ENCODE data around the gene FZD2. TPM values are rescaled to one million over a fixed set of nuclear protein-coding genes. Genes with fewer than 3 reads are reported as not detected.
A peak's percentile ranks its signal among the peaks of the same experiment; 100 is the strongest.
"Not testable (repeated sequence)": the region's sequence is repeated elsewhere in the genome, so short reads cannot be mapped to it uniquely, and the experiment has no call there.

Gene FZD2
- not detected for total RNA-seq

- no peak for DNase-seq
Observed at GRCh38 chr17:44556832-44557606, at the start of gene FZD2. FZD2 (plus strand) TSS chr17:44557484; CDS start chr17:44557689, 205 bp downstream.

GRCh38 chr17:44511241-44512134 lies 45.8 kb upstream of the FZD2 start:
- not testable (repeated sequence) for DNase-seq

- DNase-seq: no peak
Observed at GRCh38 chr17:44518032-44518431, 39.3 kb upstream of the FZD2 start.

DNA sequence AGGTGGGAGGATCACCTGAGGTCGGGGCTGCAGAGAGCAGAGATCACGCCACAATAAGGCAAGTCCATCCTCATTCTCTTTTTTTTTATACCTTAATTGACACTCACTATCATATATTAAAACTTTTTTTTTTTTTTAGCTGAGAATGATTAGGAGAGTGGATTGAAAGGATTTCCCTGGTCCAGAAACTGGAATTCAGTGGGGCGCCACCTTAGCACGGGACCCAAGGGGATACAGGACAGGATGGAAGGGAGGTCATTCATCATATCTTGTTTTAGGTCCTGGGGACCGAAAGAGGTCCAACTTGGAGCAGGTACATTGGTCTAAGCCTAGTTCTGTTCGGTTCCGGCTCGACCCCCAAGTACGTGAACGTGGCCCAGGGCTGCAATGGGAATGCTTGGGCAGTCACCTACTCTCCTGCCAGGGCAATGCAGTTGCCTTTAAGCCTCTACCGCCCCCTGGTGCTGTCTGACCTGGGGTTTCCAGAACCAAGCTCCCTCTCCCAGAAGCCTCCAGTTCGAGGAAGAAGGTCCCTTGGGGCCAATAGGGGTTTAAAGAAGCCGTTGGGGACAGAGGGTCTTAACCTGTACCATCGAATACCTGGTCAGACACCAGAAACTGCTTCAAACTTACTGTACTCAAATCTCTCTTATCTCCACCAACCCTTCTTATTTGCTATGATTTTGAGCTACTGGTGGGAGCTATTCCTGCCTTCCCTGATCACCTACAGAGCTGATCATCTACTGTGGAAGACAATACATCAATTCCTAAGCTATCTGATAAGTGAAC lies 34.2 kb upstream of the FZD2 start:
- DNase-seq: peak; percentile 7

DNA sequence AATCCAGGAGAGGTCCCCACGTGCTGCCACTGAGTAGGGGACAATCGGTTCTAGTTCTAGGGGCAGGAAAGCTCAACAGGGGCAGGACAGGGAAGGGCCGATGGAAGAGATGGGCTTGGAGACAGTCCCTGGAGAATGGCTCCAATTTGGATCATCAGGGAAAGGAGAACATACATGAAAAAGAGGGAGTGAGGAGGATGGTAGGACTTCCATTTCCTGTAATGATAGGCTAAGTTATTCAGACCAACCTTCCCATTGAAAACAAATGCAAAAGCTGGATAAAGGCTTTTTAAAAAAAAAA lies 33.7 kb upstream of the FZD2 start:
- DNase-seq: no peak

GRCh38 chr17:44527102-44527501 lies 30.2 kb upstream of the FZD2 start:
- no peak for DNase-seq

- no peak for DNase-seq
Observed at GRCh38 chr17:44527954-44528353, 29.3 kb upstream of the FZD2 start.

DNA sequence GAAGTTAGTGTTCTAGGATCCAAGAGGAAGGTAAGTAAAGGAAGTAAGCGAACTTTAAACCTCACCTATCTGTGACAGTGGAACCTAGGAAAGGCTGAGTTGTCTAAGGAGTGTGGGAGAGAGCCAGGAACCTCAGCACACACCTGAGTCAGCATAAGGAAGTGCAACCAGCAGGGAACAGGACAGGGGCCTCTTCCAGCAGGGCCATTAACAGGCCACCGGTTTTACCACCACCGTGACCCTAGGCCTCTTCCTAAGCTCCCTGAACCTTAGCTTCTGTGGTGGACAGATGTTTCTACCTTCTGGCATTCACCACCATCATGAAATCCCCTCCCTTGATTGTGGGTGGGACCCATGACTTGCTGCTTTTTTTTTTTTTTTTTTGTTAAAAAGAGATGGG lies 27.4 kb upstream of the FZD2 start:
- DNase-seq: no peak

DNA sequence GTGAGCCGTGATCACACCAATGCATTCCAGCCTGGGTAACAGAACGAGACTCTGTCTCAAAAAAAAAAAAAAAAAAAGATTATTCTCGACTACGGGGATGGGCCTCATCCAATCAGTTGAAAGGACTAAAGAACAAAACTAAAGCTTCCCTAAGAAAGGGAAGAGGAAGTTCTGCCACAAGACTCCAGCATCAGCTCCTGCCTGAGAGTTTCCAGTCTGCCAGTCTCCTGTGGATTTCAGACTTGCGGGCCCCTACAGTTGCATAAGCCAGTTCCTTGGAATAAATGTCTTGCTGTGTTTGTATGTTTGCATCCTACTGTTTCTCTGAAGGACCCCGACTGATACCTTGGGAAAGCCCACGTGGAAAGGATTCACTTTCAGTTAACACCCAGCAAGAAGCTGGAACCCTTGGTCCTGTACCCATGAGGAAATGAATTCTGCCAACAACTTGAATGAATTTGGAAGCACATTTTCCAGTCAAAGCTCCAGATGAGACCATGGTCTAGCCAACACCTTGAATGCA lies 26.3 kb upstream of the FZD2 start:
- no peak for DNase-seq

GRCh38 chr17:44533533-44534246 lies 23.6 kb upstream of the FZD2 start:
- DNase-seq: peak; percentile 83

GRCh38 chr17:44536090-44536953 lies 21.0 kb upstream of the FZD2 start:
- no peak for DNase-seq

- DNase-seq: not testable (repeated sequence)
Observed at GRCh38 chr17:44537922-44538321, 19.4 kb upstream of the FZD2 start.

DNA sequence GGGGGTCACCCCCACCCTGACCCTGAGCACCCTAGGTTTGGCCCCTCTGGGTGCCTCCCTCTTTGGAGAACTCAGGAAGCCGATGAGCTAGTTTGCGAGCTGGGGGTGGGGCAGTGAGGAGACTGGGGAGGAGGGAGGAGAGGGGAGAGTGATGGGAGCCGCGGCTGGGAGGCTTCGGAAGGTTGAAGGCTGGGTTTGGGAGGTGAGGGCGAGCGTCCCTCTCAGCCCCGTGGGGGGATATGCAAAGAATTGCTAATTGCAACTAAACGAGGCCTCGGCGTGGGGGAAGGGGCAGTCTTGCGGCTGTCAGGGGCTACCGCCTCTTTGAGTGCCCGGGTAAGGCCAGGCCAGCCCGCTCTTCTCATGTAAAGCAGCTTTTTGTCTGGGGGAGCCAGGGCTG lies 17.6 kb upstream of the FZD2 start:
- DNase-seq: no peak

DNA sequence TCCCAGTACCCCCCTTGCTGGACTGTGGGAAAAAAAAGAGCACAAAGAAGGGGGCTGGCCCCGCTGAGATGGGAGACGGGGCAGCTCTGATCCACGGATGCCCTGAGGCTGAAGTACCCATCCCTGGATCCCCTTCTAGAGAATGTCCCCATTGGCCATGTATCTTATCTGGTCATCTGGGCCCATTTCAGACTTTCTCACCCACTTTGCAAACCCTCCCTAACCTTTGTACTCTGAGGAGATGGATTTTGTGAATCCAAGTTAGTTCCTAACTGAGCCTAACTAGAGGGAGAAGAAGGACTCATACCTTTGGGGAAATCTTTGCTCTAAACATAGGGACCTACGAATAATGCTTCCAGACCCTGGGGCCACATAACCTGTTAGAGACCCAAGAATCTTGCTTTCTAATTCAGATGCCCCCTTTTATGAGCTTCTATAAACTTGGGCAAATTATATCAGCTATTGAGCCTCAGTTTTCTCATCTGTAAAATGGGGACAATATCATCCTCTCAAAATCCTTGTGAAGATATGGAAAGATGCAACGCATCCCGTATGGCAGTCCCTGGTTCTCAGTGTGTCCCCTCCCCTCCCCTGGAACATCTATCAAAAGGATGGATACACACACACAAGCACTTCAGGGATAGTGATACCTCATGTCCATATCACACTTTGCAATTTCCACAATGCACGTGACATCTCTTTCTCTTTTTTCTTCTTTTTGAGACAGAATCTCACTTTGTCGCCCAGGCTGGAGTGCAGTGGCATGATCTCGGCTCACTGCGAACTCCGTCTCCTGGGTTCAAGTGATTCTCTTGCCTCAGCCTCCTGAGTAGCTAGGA lies 16.8 kb upstream of the FZD2 start:
- DNase-seq: no peak

DNA sequence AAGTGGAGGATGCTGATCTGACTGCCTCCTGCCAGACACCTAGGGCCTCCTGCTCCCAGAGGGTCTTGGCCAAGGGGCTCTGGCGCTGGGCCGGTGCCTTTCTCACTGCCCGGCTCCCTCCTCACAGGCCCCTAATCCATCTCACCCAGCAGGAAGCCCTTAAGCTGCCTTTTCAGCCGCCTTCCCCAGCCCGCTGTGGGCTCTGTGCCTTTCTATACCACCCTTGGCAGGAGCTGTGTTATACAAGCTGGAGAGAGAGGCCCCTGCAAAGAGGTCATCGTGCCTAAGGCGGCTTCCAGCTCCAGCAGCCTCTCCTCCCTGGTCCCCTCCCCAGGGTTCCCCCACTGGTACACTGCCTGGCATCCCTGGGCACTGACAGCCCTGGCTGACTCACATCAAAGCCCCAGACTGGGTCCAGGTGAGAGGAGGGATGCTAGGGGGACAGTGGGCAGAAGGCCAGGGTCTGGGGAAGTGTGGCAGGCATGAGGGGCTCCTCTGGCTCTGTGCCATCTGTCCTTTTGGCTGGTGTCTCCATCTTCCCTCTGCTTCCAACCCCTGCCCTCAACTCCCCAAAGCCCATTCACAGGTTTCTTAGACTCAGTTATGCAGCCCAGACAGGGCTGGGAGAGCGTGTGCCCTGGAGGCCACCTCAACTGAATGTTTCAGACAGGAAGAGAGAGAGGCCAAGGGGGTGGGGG lies 15.3 kb upstream of the FZD2 start:
- no peak for DNase-seq

DNA sequence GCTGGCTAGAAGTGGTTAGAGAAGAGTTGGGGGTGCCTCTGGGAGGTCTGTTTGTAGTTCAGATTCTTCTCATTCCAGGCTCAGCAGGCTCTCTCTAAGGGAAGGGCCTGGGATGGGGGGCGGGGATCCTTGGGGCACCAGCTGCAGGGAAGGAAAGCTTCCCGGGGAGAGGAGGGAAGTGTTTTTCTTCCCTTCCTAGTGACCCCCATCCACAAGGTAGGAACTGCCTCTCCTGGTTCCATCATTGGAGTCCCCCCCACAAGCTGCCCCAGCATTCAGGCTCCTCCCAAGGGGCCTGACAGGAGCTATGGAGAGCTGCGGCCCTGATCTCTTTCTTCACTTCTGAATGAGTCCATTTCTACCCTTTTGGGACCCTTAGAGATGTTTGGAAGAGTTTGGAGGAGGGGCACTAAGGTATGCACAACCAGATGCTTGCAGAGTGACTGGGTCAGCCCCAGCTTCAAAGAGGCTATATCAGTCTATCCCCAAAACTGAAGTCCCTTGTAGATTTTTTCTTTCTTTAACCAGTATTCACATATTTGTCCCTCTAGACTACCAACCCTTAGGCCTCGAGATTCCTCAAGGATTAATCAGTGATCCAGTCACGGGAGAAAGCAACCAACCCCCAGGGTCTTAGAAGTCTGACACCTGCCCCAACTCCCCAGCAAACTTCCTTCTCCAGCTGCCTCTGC lies 13.9 kb upstream of the FZD2 start:
- DNase-seq: no peak

- no peak for DNase-seq
Observed at GRCh38 chr17:44543905-44544523, 13.3 kb upstream of the FZD2 start.
